IMR-90 (cell line): ENCODE results near the gene IL17RE. TPM values are rescaled to one million over a fixed set of nuclear protein-coding genes. Genes with fewer than 3 reads are reported as not detected.

Experiments
- ATAC-seq: fragments of 200-7000 bp; cut with Tn5 transposase; 2 replicates; pipeline ENCODE4 v1.9.1; 2020; ENCODE audit warnings: low read depth, mild to moderate bottlenecking, moderate library complexity
- BruUV-seq: library from RNA; stranded (reverse); fragments of 400-500 nt; replicated peaks from 2 replicates; lab custom pipeline; 2021; lab: Mats Ljungman, UMichigan
- CTCF ChIA-PET: fragments of 300-600 bp; formaldehyde crosslinking; extraction: SDS; loops from one replicate; lab custom pipeline; 2021; ENCODE audit warnings: antibody characterized with exemption; lab: Yijun Ruan, JAX
- POLR2A ChIA-PET: fragments of 300-600 bp; sonication (Branson Sonifier 250); formaldehyde crosslinking; loops from one replicate; lab custom pipeline; 2022; ENCODE audit warnings: antibody characterized with exemption; ENCODE audit not compliant: unreplicated experiment; lab: Charles Lee
- DNase-seq: peaks from one replicate; pipeline ENCODE4 v3.0.0; 2013
- H2AFZ ChIP-seq: replicated peaks from 2 replicates; pipeline ENCODE3; 2013; ENCODE audit warnings: low read length, mild to moderate bottlenecking; ENCODE audit not compliant: poor library complexity
- H2AK5ac ChIP-seq: 2 replicates; pipeline ENCODE4 v1.6.1; 2013; ENCODE audit warnings: low read depth, low read length, inconsistent platforms
- H2AK9ac ChIP-seq: replicated peaks from 2 replicates; pipeline ENCODE3; 2013; ENCODE audit warnings: mild to moderate bottlenecking, low read depth, low read length, moderate library complexity; ENCODE audit not compliant: poor library complexity
- H2BK120ac ChIP-seq: 2 replicates; pipeline ENCODE4 v1.6.1; 2013; ENCODE audit warnings: low read depth, low read length, inconsistent platforms
- H2BK15ac ChIP-seq: 3 replicates; pipeline ENCODE4 v1.6.1; 2013; ENCODE audit warnings: low read depth, low read length, inconsistent platforms
- H2BK20ac ChIP-seq: 2 replicates; pipeline ENCODE4 v1.6.1; 2013; ENCODE audit warnings: low read depth, mild to moderate bottlenecking, inconsistent platforms, low read length, moderate library complexity
- H2BK5ac ChIP-seq: 2 replicates; pipeline ENCODE4 v1.6.1; 2013; ENCODE audit warnings: mild to moderate bottlenecking, low read depth, low read length, inconsistent platforms; ENCODE audit not compliant: poor library complexity, severe bottlenecking
- H3K14ac ChIP-seq: replicated peaks from 2 replicates; pipeline ENCODE4 v1.6.1; 2013; ENCODE audit warnings: low read depth, low read length, inconsistent platforms
- H3K18ac ChIP-seq: 2 replicates; pipeline ENCODE4 v1.6.1; 2013; ENCODE audit warnings: low read depth, low read length, control low read depth
- H3K23ac ChIP-seq: 2 replicates; pipeline ENCODE4 v1.6.1; 2013; ENCODE audit warnings: low read depth, low read length, inconsistent platforms
- H3K27ac ChIP-seq: 2 replicates; pipeline ENCODE4 v1.5.1; 2013; ENCODE audit warnings: mild to moderate bottlenecking, control low read depth, low read length; ENCODE audit not compliant: insufficient read depth
- H3K27me3 ChIP-seq: 2 replicates; pipeline ENCODE4 v1.6.1; 2013; ENCODE audit warnings: low read length; ENCODE audit not compliant: control insufficient read depth, insufficient read depth
- H3K36me3 ChIP-seq: 2 replicates; pipeline ENCODE4 v1.6.1; 2013; ENCODE audit warnings: low read length, mixed read lengths; ENCODE audit not compliant: control insufficient read depth, insufficient read depth
- H3K4ac ChIP-seq: 2 replicates; pipeline ENCODE4 v1.6.1; 2013; ENCODE audit warnings: low read depth, low read length, inconsistent platforms
- H3K4me1 ChIP-seq: 2 replicates; pipeline ENCODE4 v1.6.1; 2013; ENCODE audit warnings: low read length, mixed read lengths; ENCODE audit not compliant: control insufficient read depth, insufficient read depth
- H3K4me2 ChIP-seq: 2 replicates; pipeline ENCODE4 v1.6.1; 2013; ENCODE audit warnings: low read depth, mild to moderate bottlenecking, control low read depth, low read length, moderate library complexity
- H3K4me3 ChIP-seq: 2 replicates; pipeline ENCODE4 v1.5.1; 2013; ENCODE audit warnings: low read depth, mild to moderate bottlenecking, control low read depth, low read length, moderate library complexity; ENCODE audit not compliant: insufficient read depth
- H3K56ac ChIP-seq: 2 replicates; pipeline ENCODE4 v1.6.1; 2013; ENCODE audit warnings: low read length, inconsistent platforms; ENCODE audit not compliant: insufficient read depth; ENCODE audit errors: extremely low read depth
- H3K79me1 ChIP-seq, 2 experiments: 2 replicates each; pipeline ENCODE4 v1.6.1; 2013; ENCODE audit warnings: low read length in 2 of 2, inconsistent platforms in 1 of 2, low read depth in 1 of 2
- H3K9ac ChIP-seq: 2 replicates; pipeline ENCODE4 v1.6.1; 2013; ENCODE audit warnings: low read depth, low read length, control low read depth
- H3K9me1 ChIP-seq: 2 replicates; pipeline ENCODE4 v1.6.1; 2013; ENCODE audit warnings: low read length, inconsistent platforms; ENCODE audit not compliant: insufficient read depth
- H3K9me3 ChIP-seq: 2 replicates; pipeline ENCODE4 v1.6.1; 2013; ENCODE audit warnings: low read length; ENCODE audit not compliant: control insufficient read depth, insufficient read depth
- H4K20me1 ChIP-seq: 2 replicates; pipeline ENCODE4 v1.6.1; 2013; ENCODE audit warnings: low read length, inconsistent platforms; ENCODE audit not compliant: insufficient read depth
- H4K5ac ChIP-seq: 2 replicates; pipeline ENCODE4 v1.6.1; 2013; ENCODE audit warnings: mild to moderate bottlenecking, low read depth, low read length, control low read depth
- H4K8ac ChIP-seq, 2 experiments: 2 replicates each; pipeline ENCODE4 v1.6.1; 2013; ENCODE audit warnings: low read depth in 2 of 2, low read length in 2 of 2, control low read depth in 1 of 2, inconsistent platforms in 1 of 2
- H4K91ac ChIP-seq: 2 replicates; pipeline ENCODE4 v1.6.1; 2013; ENCODE audit warnings: low read depth, low read length, inconsistent platforms; ENCODE audit not compliant: insufficient read depth
- BHLHE40 ChIP-seq: fragments of 150-350 bp; IDR thresholded peaks from 2 replicates; pipeline ENCODE4 v1.6.1; 2016; ENCODE audit warnings: mild to moderate bottlenecking, low read depth, low read length
- CEBPB ChIP-seq: IDR thresholded peaks from 2 replicates; pipeline ENCODE4 v1.6.1; 2012; ENCODE audit warnings: low read depth, low read length, improper control_type of control experiment
- FOS ChIP-seq: fragments of 150-350 bp; IDR thresholded peaks from 2 replicates; pipeline ENCODE4 v1.6.1; 2016; ENCODE audit warnings: low read depth, low read length
- MAFK ChIP-seq: IDR thresholded peaks from 2 replicates; pipeline ENCODE4 v1.6.1; 2012; ENCODE audit warnings: low read depth, low read length, improper control_type of control experiment
- MAZ ChIP-seq: IDR thresholded peaks from 2 replicates; pipeline ENCODE4 v1.6.1; 2012; ENCODE audit warnings: low read depth, mild to moderate bottlenecking, low read length, improper control_type of control experiment, moderate library complexity, borderline replicate concordance
- NFE2L2 ChIP-seq: fragments of 150-350 bp; IDR thresholded peaks from 2 replicates; pipeline ENCODE4 v1.6.1; 2016; ENCODE audit warnings: low read depth, mild to moderate bottlenecking, low read length
- POLR2A ChIP-seq: IDR thresholded peaks from 2 replicates; pipeline ENCODE4 v1.6.1; 2012; ENCODE audit warnings: mild to moderate bottlenecking, low read depth, low read length
- RAD21 ChIP-seq: IDR thresholded peaks from 2 replicates; pipeline ENCODE4 v1.6.1; 2012; ENCODE audit warnings: low read length, improper control_type of control experiment
- whole genome bisulfite sequencing, 2 experiments: methylation state at CpG; one replicate each; pipeline versions ENCODE4 v1.1.5 to v1.1.7; 2013; ENCODE audit warnings: missing lambda C conversion rate in 2 of 2; ENCODE audit not compliant: insufficient read length in 1 of 2; ENCODE audit errors: extremely low coverage in 2 of 2; 5-methylcytosine and 5-hydroxymethylcytosine counted together
- dilution Hi-C: fragments of 300-500 bp; cut with HindIII; formaldehyde crosslinking; loops from one replicate; pipeline ENCODE4 v1.14.3; 2018; ENCODE audit warnings: low sequenced_read_pairs; ENCODE audit not compliant: unreplicated experiment
- in situ Hi-C: fragments of 300-500 bp; cut with MboI; formaldehyde crosslinking; loops from 3 replicates; pipeline ENCODE4 v1.14.3; 2019; ENCODE audit warnings: low sequenced_read_pairs, inconsistent platforms, mixed read lengths
- intact Hi-C: fragments of 100-400 bp; cut with micrococcal nuclease; formaldehyde crosslinking; loops from 2 replicates; pipeline ENCODE4 v1.10.0; 2022
- polyA plus RNA-seq, 3 experiments: library from polyadenylated mRNA; depleted of rRNA; stranded (reverse); fragments of >200 nt; gene quantifications; 2 replicates each; pipeline ENCODE4 v1.2.3, GENCODE V29; 2012; ENCODE audit warnings: low replicate concordance in 1 of 3
- total RNA-seq: library from RNA; depleted of rRNA; stranded (reverse); fragments of >200 nt; gene quantifications from 2 replicates; pipeline ENCODE4 v1.2.3, GENCODE V29; 2012

Gene IL17RE
- total and polyA plus RNA-seq, 2 of the 4 experiments (the other 2 are of a cell fraction): 0.90 to 7.2 TPM

- Histone ChIP-seq H2AK9ac (no peak overlapping the region), H3K4me3 (no peak overlapping the region), H2BK5ac (no peak overlapping the region), H3K4ac (no peak overlapping the region), H3K56ac (no peak overlapping the region), H4K5ac (no peak overlapping the region), H3K9ac (no peak overlapping the region), H3K4me2 (no peak overlapping the region), H3K27me3 (no peaks in the 10 kb centered on the region), H4K20me1 (no peaks in the 10 kb centered on the region), H4K8ac (no peak overlapping the region), H3K36me3 (no peaks in the 10 kb centered on the region), H4K91ac (no peak overlapping the region), H2BK20ac (no peak overlapping the region), H3K18ac (no peak overlapping the region), H2BK120ac (no peak overlapping the region), H3K79me1 (peaks cover 2 to 21% of the 10 kb centered on the region in 2 experiments; a peak in 3 of 4 replicates), H3K14ac (no peak overlapping the region; the same call in 1 of the 2 replicates), H2AK5ac (no peak overlapping the region), H3K9me3 (no peaks in the 10 kb centered on the region), H2AFZ (no peak overlapping the region), H2BK15ac (no peak overlapping the region), H3K4me1 (peaks cover 28% of the 10 kb centered on the region), H3K23ac (no peak overlapping the region), H3K9me1 (peaks cover 13% of the 10 kb centered on the region), H3K27ac (no peak overlapping the region)
- TF ChIP-seq RAD21: no peak
- peak; percentile 73 for TF ChIP-seq MAFK
- TF ChIP-seq BHLHE40: 0 out of 2 replicates have a peak, but pooled peaks have one; percentile 18
- TF ChIP-seq FOS: 0 out of 2 replicates have a peak, but pooled peaks have one; percentile 50
- no peak for TF ChIP-seq MAZ
- no peak for TF ChIP-seq POLR2A
- peak; percentile 86 for TF ChIP-seq NFE2L2
- TF ChIP-seq CEBPB: peak; percentile 89
- ATAC-seq: no peak
- in situ Hi-C loops (no loop called here), dilution Hi-C loops (no loop called here), intact Hi-C loops (no loop called here)
- 82% methylated on average over 3 of the region's 7 CpGs; no CpG with 5 or more reads in 1 of the 2 experiments for WGBS, 2 experiments
- no TSS peak for BruUV-seq
- POLR2A ChIA-PET: interaction anchor here (0.5 to 0.6 kb wide), 2 partner anchors 13 to 56 kb away, joined by 4 to 5 read pairs; no protein-coding TSS in a partner anchor
- CTCF ChIA-PET: no interaction called here
- peak; percentile 82 for DNase-seq
These were observed 9.8 kb downstream of the IL17RE start for GRCh38 chr3:9912294-9912935.
